Pons (tissue), 1 donor: ENCODE results near the gene ZNF892.
"Not testable (repeated sequence)": the region's sequence is repeated elsewhere in the genome, so short reads cannot be mapped to it uniquely, and the experiment has no call there.

Source experiments
- DNase-seq: peaks from one replicate; pipeline ENCODE4 v3.0.0-alpha.2; 2016; ENCODE audit warnings: low spot score

Gene ZNF892

GRCh38 chr2:95231723-95232122 lies 24.4 kb downstream of the ZNF892 start:
- peak; percentile 71 for DNase-seq

GRCh38 chr2:95232232-95232631 lies 24.9 kb downstream of the ZNF892 start:
- DNase-seq: no peak

- DNase-seq: no peak
Measured at GRCh38 chr2:95234286-95234785, 27.0 kb downstream of the ZNF892 start.

- DNase-seq: no peak
Measured at GRCh38 chr2:95234816-95235215, 27.5 kb downstream of the ZNF892 start.

GRCh38 chr2:95238131-95238530 lies 30.8 kb downstream of the ZNF892 start:
- no peak for DNase-seq

- DNase-seq: no peak
Measured at GRCh38 chr2:95240091-95240490, 32.8 kb downstream of the ZNF892 start.

- DNase-seq: no peak
Measured at GRCh38 chr2:95240556-95240955, 33.2 kb downstream of the ZNF892 start.

GRCh38 chr2:95242084-95242483 lies 34.8 kb downstream of the ZNF892 start:
- not testable (repeated sequence) for DNase-seq
